ENCODE results near the gene ZNF777.
"Not testable (repeated sequence)": the region's sequence is repeated elsewhere in the genome, so short reads cannot be mapped to it uniquely, and the experiment has no call there.

ZNF777 gene

DNA sequence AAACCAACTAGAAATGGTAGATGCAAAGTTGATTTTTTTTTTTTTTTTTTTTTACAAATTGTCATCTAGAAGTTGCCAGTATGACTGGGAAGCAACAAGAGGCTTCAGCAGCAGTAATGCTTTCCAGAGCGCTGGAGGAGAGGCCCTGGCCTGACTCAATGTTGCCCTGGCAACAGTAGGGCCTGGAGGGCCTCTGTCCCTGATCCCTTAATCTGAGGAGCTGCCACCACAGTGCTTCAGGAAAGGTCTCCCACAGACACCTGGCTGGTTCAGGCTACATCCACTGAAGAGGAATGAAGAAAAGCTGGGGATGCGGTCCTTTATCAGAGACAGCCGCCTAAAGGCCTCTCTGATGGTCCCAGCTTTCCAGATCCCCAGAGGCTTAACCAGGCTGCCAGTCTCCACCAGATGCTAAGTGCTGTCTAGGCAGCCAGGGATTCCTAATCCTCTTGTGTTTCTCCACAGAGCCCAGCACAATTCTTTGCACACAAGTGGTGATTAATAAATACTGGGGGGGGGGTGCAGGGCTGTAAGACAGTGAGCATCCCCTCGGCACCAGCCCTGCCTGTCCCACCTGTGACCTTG, 33.7 kb downstream of the ZNF777 start:
- Mint-ChIP-seq H3K4me1 (ENCODE audit: low read depth) (peaks cover 9% of the 10 kb centered on the region), H3K4me3 (no peak overlapping the region), H3K27me3 (ENCODE audit: low read depth) (peaks cover 14% of the 10 kb centered on the region), H3K9me3 (no peaks in the 10 kb centered on the region), H3K27ac (no peak overlapping the region), H3K36me3 (ENCODE audit: low read depth) (peaks cover 24% of the 10 kb centered on the region)
- no peak for DNase-seq (ENCODE audit: low spot score)

DNA sequence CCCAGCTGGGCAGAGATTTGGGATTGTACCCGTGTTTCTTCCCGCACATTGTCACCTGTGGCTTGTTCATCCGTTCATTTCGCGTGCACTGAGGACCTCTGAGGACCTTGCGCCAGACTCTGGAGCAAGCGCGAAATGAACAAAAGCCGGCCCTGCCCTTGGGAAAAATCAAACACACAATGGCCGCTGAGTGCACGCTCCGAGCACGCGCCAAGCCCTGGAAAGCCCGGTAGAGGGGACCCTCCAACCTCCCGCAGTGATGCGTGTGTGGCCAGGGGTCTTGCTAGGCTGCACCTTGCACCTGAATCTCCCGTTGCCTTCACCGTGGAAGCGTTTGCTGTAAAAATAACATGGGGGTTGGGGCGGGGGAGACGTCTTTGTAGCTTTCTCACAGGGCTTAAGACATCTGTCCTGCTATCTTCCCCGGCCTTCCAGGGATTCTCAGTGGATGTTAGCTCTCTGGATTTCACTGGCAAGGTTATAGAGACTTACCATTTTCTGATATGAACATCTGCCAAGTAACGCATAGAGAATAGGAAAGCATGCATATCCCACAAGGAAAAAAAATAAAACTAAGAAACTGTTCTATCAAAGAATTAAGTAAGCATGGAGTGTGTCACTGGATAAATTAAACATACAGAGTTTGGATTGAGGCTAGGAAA, 37.3 kb downstream of the ZNF777 start:
- DNase-seq (ENCODE audit: low spot score): no peak
- Mint-ChIP-seq H3K4me1 (ENCODE audit: low read depth) (peaks cover 2% of the 10 kb centered on the region), H3K27ac (no peak overlapping the region), H3K4me3 (peak overlapping the region; percentile 24), H3K9me3 (no peaks in the 10 kb centered on the region), H3K27me3 (ENCODE audit: low read depth) (peaks cover 14% of the 10 kb centered on the region), H3K36me3 (ENCODE audit: low read depth) (peaks cover 3% of the 10 kb centered on the region)

DNA sequence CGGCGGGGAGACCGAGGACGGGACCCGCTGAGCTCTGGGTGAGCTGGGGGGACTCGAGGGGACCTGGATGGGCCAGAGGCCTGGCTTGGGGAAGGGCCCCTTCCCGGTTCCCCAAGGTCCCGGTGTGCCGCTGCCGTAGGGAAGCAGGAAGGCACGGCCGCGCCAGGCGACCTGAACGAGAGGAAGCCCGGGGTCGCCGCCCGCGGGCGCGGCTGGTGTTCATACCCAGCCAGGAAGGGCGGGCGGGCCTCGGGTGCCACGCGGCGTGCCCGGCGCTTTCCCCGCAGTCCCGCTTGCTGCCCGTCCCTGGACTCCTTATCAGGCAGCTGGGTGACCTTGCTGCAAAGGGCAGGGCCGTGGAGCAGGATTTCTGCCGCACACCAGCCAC, 38.0 kb downstream of the ZNF777 start:
- Mint-ChIP-seq H3K27me3 (ENCODE audit: low read depth) (peaks cover 14% of the 10 kb centered on the region), H3K27ac (no peak overlapping the region), H3K4me3 (peak overlapping the region; percentile 38), H3K36me3 (ENCODE audit: low read depth) (no peaks in the 10 kb centered on the region), H3K9me3 (no peaks in the 10 kb centered on the region), H3K4me1 (ENCODE audit: low read depth) (peaks cover 2% of the 10 kb centered on the region)
- DNase-seq (ENCODE audit: low spot score): no peak

DNA sequence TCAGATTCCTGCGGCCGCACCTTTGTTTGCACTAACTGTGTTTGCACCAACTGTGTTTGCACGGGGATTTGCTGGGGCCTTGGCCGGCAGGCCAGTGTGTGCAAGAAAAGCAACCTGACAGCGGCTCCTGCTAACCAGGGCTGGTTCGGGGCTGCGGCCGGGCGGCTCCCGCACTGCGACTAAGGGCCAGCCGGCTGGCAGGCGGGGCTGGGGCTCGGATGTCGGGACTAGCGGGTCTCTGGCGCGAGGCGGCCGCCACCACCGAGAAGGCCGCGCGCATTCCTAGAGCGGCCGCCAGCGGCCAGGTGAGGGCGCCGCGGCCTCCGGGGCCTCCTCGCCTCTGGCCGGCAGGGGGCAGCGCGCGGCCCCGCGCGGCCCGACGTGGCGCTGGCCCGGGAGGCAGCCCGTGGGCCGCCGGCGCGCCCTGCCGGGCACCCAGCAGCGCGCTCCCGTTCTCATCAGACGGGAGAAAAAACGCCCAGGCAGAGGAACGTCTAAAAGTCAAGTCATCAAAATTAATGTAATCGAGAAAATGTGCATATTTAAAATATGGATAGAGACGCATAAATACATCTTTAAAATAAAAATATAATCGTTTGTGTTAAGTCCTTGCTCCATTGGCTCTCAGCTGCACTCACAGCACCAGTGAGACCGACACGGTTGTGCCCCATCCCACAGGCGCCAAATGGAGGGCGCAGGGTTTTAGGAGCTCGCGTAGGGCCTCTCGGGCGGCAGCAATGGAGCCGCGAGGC, 38.5 kb downstream of the ZNF777 start:
- Mint-ChIP-seq H3K36me3 (ENCODE audit: low read depth) (no peaks in the 10 kb centered on the region), H3K9me3 (no peaks in the 10 kb centered on the region), H3K27me3 (ENCODE audit: low read depth) (peaks cover 14% of the 10 kb centered on the region), H3K4me1 (ENCODE audit: low read depth) (peaks cover 2% of the 10 kb centered on the region), H3K4me3 (peak overlapping the region; percentile 76), H3K27ac (no peak overlapping the region)
- peak; percentile 80 for DNase-seq (ENCODE audit: low spot score)

DNA sequence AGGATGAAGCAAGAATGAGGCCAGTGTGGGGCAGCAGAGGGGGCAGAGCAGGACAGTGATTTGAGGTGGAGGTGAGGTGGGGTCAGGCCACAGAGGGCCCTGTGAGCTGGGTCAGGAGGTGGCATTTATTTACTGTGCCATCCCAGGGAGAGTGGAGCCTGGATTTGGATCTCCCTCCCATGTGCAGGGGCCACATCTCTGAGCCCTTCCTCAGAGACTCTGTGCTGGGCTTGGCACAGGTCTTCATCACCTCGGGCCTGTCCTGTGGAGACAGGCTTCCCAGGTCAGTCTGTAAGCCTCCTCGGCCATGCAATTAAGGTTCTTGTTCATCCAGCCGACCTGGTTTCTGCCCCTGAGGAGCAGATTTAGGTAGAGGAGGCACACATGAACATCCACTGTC, 40.9 kb downstream of the ZNF777 start:
- peaks cover 5% of the 10 kb centered on the region for H3K4me1 Mint-ChIP-seq (ENCODE audit: low read depth)
- H3K27me3 Mint-ChIP-seq (ENCODE audit: low read depth): peaks cover 21% of the 10 kb centered on the region
- no peak for DNase-seq (ENCODE audit: low spot score)
- no peaks in the 10 kb centered on the region for H3K36me3 Mint-ChIP-seq (ENCODE audit: low read depth)
- H3K4me3 Mint-ChIP-seq: peak overlapping the region; percentile 21
- H3K9me3 Mint-ChIP-seq: no peaks in the 10 kb centered on the region
- no peak overlapping the region for H3K27ac Mint-ChIP-seq

DNA sequence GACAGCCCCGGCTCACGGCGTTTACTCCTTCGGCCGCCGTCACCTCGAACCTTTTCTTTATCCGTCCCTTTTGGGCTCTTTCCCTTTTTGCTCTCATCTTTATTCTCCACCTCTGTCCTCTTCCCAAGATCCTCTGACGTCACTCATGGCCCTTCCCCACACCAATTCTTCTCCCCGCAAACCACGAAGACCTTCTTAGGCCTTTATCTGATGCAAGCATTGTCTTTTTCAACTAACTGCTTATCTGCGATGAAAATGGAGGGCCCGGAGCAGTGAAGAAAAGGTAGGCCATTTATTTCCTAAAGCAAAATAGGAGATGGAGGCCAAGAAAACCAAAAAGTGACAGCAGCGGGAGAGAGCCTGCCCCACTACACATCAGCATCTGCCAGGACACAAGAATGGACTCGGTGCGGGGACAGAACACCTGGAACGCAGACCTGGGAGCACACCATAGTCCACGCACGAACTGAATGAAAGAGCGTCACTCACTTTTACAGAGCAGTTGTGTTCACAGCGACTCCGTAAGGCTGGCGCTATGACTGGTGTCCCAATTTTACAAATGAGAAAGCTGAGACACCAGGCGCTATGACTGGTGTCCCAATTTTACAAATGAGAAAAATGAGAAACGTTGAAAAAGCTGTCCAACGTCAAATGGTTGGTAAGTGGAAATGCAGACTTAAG, 45.3 kb downstream of the ZNF777 start:
- H3K27me3 Mint-ChIP-seq (ENCODE audit: low read depth): peaks cover 28% of the 10 kb centered on the region

DNA sequence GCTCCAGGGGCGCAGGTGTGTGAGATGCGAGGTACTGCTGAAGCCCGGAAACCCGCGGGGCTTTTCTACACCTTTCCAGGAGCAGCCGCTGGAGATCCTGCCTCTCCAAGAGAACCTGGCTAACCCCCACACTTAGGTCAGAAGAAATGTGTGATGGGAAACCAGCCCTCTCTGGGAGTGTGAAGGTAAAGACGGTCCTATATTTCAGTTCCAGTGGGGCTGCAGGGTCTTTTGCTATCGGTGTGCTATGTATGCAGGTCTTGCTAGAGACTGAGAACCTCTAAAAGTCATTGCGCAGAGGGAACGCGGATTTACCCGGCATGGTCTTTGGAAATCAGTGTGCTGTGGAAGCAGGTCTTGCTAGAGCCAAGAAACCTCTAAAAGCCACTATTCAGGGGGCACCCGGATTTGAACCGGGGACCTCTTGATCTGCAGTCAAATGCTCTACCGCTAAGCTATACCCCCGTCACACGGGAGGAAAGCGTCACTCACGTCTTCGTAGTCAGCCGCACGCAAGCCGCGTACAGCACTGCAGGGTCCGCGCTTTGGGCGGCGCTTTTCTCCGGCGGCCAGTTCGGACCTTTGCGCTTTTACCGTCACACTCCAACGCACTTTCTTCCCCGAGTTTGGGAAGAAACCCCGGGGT, 46.0 kb downstream of the ZNF777 start:
- Mint-ChIP-seq H3K27ac (peak overlapping the region; percentile 83), H3K9me3 (no peaks in the 10 kb centered on the region), H3K4me1 (ENCODE audit: low read depth) (peaks cover 5% of the 10 kb centered on the region), H3K4me3 (peak overlapping the region; percentile 68), H3K27me3 (ENCODE audit: low read depth) (peaks cover 28% of the 10 kb centered on the region), H3K36me3 (ENCODE audit: low read depth) (no peaks in the 10 kb centered on the region)
- peak; percentile 33 for DNase-seq (ENCODE audit: low spot score)

More for the DNA sequence above, 45.3 kb downstream of the ZNF777 start:
- DNase-seq (ENCODE audit: low spot score): no peak
- H3K9me3 Mint-ChIP-seq: no peaks in the 10 kb centered on the region
- H3K4me3 Mint-ChIP-seq: peak overlapping the region; percentile 68
- peak overlapping the region; percentile 83 for H3K27ac Mint-ChIP-seq
- no peaks in the 10 kb centered on the region for H3K36me3 Mint-ChIP-seq (ENCODE audit: low read depth)
- peaks cover 5% of the 10 kb centered on the region for H3K4me1 Mint-ChIP-seq (ENCODE audit: low read depth)

DNA sequence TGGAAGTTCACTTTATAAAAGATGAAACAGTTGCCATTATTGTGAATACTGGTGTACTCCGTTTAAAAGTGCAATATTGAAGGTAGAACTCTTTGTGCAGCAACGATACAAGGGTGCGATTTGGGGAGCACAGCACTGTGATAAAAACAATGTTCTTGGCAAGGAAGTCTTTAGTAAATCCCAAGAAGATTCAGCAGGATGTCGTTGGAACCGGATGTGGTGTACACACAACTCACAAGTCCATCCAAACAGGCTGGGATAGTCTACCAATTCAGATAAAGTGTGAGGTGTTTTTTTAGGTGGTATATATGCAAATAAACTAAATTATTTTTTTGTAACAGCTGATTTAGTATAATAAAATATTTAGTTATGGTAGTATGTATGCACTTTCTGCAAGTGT, 46.7 kb downstream of the ZNF777 start:
- H3K36me3 Mint-ChIP-seq (ENCODE audit: low read depth): no peaks in the 10 kb centered on the region
- H3K27me3 Mint-ChIP-seq (ENCODE audit: low read depth): peaks cover 28% of the 10 kb centered on the region
- no peak for DNase-seq (ENCODE audit: low spot score)
- H3K4me1 Mint-ChIP-seq (ENCODE audit: low read depth): peaks cover 5% of the 10 kb centered on the region
- no peak overlapping the region for H3K4me3 Mint-ChIP-seq
- H3K27ac Mint-ChIP-seq: no peak overlapping the region
- H3K9me3 Mint-ChIP-seq: no peaks in the 10 kb centered on the region

DNA sequence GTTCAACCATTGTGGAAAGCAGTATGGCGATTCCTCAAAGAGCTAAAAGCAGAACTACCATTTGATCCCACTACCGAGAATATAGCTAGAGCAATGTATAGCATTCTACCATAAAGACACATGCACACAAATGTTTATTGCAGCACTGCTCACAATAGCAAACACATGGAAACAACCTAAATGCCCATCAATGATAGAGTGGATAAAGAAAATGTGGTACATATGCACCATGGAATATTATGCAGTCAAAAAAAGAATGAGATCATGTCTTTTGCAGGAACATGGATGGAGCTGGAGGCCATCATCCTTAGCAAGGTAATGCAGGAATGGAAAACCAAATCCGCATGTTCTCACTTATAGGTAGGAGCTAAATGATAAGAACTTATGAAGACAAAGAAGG, 47.8 kb downstream of the ZNF777 start:
- peaks cover 28% of the 10 kb centered on the region for H3K27me3 Mint-ChIP-seq (ENCODE audit: low read depth)
- H3K4me1 Mint-ChIP-seq (ENCODE audit: low read depth); H3K36me3 Mint-ChIP-seq (ENCODE audit: low read depth); H3K4me3 Mint-ChIP-seq; H3K9me3 Mint-ChIP-seq; DNase-seq (ENCODE audit: low spot score); H3K27ac Mint-ChIP-seq: not testable (repeated sequence)

DNA sequence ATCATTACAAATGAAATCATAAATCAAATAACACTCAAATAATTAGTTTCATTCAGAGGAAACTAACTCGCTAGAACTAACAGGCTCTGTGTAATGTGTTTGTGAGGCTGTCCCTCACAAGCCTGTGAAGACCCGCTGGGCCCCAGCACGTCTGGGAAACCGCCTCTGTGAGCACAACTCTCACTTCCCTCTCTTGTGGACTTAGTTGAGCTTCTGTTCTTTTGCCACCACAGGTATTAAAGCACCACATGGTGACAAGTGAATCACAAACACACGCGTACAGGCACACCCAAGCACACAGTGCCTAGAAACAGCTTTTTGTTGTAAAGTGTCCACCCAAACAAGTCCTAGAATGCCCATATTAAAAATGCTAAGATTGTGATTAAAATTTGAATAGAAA, 51.0 kb downstream of the ZNF777 start:
- Mint-ChIP-seq H3K4me1 (ENCODE audit: low read depth) (peaks cover 3% of the 10 kb centered on the region), H3K4me3 (no peak overlapping the region), H3K36me3 (ENCODE audit: low read depth) (no peaks in the 10 kb centered on the region), H3K27ac (no peak overlapping the region), H3K27me3 (ENCODE audit: low read depth) (peaks cover 20% of the 10 kb centered on the region), H3K9me3 (no peaks in the 10 kb centered on the region)
- no peak for DNase-seq (ENCODE audit: low spot score)

DNA sequence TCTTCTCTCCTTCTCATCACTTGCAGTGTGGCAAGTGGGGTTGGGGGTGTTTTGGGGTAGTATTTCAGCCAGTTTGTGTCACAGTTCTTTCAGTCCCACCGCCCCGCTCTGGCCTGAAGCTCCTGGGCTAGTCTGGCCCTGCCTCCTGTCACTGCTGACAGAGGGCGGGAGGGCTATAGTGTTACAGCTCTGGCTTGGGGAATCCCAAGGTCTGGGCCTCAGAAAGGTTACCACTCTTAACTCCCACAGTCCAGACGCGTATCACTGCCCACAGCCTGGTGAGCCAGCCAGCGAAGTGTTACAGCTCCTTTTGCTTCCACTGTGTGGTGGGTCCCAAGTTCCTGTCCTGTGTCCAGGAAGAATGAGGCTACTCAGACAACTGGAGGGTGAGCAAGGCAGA, 56.0 kb downstream of the ZNF777 start:
- DNase-seq (ENCODE audit: low spot score): no peak
- Mint-ChIP-seq H3K27me3 (ENCODE audit: low read depth) (peaks cover 2% of the 10 kb centered on the region), H3K4me1 (ENCODE audit: low read depth) (no peaks in the 10 kb centered on the region), H3K36me3 (ENCODE audit: low read depth) (no peaks in the 10 kb centered on the region), H3K9me3 (no peaks in the 10 kb centered on the region), H3K27ac (no peak overlapping the region), H3K4me3 (no peak overlapping the region)

DNA sequence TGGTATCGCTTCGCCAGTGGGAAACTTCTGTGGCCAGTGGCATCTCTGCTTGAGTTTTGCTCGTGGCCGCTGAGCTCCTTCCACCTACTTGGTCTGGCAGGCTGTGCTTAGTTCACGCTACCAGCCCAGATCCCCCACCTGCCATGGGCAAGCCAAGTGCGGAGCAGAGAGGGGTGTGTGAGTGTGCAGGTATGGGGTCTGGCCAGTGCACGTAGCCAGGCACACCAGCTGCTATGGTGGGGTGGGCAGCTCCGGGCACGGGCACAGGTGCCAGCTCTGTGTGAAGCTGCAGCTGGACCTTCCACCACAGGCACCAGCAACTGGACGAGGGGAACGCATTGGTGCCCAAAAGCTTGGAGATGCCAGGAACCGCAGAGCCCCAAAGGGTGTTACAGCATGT, 56.5 kb downstream of the ZNF777 start:
- Mint-ChIP-seq H3K9me3 (no peaks in the 10 kb centered on the region), H3K27me3 (ENCODE audit: low read depth) (peaks cover 2% of the 10 kb centered on the region), H3K4me1 (ENCODE audit: low read depth) (no peaks in the 10 kb centered on the region), H3K27ac (no peak overlapping the region), H3K4me3 (no peak overlapping the region), H3K36me3 (ENCODE audit: low read depth) (no peaks in the 10 kb centered on the region)
- no peak for DNase-seq (ENCODE audit: low spot score)

DNA sequence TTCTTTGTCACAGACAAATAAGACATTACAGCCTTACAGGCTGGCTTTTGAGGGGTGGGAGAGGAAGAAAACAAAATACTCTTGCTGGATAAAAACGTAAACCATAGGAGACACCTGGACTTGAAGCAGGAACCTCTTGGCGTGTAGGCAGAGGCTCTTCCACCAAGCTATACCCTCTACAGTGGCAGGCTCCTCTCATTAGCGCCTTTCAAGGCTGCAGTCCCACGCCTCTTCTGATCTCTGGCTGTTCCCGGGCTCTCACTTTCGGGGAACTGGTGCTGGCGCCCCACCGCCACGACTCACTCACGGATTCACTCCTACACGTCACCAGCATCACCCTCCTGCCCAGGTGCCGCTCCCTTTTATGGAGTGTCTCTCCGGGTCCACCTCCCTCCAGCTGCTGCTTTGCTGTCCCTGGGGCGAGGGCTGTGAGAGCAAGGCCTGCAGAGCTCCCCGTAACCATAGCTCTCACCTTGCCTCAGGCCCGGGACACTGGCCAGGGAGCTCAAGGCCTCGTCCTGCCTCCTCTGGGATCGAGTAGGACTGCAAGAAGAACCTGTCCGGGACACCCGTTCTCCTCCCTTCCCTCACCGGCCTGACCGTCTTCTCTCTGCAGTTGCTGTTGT, 62.6 kb downstream of the ZNF777 start:
- Mint-ChIP-seq H3K27me3 (ENCODE audit: low read depth) (peaks cover 17% of the 10 kb centered on the region), H3K27ac (no peak overlapping the region), H3K36me3 (ENCODE audit: low read depth) (no peaks in the 10 kb centered on the region), H3K4me1 (ENCODE audit: low read depth) (no peaks in the 10 kb centered on the region), H3K4me3 (no peak overlapping the region), H3K9me3 (peaks cover 3% of the 10 kb centered on the region)
- DNase-seq (ENCODE audit: low spot score): no peak
